GM21526 (cell line): ENCODE data around the gene CMIP.

Experiments used
- ATAC-seq: cut with Tn5 transposase; IDR thresholded peaks from one replicate; pipeline ENCODE4 v1.9.1; 2021; ENCODE audit warnings: moderate library complexity; ENCODE audit not compliant: unreplicated experiment, low FRiP score

CMIP gene

DNA sequence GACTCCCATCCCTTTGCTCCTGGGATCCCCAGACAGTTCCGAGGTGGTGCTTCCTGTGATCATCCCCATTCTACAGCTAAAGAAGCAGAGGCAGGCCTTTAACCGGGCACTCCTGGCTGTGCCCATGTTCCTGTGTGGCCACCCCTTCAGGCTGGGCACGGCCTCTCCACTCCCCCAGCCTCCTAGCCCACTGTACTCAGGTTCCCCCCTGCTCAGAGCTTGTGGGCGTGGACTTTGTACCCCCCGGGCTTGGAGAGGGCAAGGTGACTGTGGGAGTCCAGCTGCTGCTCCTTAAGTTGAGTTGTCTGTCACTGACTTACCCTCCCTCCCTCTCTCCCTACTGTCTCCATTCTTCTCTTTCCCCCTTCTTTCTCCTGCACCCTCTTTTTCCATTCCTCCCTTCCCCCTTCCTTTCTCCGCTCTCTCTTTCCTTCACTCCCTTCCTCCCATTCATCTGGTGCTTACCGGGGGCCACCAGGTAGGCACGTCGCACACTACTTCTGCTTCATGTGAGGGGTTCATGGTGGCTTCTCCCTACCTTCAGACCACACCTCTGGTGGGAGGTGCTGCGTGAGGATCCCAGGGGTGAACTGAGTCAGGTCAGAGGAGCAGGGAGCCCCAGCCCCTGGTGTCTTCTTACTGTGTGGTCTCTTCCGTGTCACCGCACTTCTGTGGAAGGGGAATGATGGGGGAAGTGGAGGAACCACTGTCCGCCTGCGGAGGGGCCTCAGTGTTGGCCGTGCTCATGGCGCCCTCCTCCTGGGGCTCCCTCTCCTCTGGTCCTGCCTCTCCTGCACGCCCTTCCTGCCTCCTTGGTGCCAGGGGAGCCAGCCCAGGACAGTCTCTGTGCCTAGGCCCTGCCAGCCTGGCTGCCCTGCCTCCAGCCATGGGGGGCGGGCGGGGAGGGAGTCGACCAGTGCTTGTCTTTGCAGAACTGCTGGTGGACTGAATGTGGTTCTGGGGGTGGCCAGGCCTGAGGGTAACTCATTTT lies 29.7 kb downstream of the CMIP start:
- no peak for ATAC-seq

DNA sequence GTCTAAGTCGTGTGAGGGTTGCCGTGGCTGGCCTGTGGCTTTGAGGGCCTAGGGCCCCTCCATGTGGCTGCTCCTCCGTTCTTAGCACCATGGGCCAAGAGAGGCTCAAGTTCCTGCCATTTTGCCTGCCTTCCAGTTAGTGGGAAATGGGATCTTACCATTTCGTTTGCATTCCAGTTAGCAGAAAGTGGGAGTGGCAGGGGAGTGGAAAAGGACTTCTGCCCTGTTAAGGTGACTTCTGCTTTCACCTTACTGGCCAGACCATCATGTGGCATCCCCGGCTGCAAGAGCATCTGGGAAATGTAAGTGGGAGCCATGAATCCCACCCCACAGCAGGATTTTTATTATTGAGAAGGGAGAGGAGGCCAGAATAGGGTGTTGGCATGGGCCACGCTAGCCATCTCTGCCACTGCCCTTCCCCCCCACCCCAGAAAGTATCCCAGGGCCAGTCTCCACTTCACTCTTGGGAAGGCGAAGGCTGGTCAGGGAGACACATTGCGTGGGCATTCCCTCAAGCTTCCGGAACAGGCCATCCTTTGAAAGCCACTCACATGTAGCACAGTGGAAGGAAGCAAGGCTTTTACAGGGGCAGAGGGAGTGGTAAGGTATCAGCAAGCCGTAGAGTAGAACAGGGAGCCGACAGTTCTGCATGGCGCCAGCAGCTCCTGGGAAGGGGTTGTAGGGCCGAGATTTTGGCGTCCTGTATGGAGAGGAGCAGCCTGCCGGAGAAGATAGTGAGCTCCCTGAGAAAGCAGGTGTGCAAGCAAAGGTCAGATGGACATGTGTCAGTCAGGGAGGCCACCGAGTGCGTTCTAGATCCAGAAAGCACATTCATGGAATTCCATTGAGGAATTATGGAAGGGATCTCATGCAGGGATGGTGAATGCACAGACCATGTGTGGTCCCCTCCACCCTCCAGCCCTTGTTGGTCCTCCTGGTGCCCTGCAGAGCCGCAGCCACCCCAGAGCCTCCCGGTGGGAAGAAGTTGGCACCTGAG lies 33.4 kb downstream of the CMIP start:
- ATAC-seq, result no peak

DNA sequence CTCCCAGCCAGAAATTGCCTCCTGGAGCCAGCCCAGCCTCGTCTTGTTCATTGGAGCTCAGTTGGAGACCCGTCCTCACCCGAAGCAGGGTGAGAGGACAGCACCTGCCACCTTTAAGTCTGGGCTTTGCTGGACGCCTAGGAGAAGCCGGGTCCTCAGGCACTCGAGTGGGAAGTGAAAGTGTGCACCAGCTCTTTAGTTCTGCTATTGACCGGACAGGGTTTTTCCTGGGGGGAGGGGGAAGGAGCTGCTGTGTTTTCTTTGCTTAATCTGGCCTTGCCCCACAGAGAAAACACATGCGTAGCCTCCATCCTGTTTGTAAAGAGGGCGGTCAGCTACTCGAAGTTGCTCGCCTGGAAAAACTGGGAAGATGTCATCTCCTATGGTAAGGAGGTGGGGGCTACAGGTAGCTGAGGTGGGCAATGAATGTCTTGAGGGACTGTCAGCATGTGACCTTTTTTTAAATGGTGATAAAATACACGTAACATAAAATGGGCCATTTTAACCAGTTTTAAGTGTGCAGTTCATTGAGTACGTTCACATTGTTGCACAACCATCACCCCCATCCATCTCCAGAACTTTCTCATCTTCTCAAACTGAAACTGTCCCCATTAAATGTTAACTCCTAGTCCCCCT lies 34.4 kb downstream of the CMIP start:
- peak; percentile 48 for ATAC-seq

DNA sequence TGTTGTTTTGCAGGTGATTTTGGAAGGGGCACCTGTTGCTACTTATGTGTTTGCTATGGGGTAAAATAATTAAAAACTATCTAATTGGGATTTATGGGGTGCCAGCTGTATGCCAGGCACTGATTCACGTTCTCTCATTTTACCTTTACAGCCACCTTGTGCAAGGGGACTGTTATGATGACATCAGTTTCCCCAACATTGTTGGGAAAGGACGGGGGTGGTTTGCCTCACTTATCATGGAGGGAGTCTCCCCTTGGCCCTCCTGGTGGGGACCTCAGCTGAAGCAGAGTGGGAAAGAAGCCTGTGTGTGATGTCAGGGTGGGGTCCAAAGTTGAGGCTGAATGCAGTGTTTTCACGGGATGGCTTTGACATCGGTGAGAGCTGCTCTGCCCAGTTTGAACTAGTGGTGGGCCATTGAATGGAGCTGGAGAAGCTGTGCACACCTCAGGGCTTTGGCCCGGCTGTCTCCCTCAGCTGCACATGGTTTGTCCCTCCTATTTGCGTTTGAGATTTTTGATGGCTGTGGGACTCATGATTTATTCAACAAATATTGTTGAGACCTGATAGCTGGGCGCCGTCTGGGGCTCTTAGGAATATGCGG lies 36.1 kb downstream of the CMIP start:
- ATAC-seq, result peak; percentile 10

DNA sequence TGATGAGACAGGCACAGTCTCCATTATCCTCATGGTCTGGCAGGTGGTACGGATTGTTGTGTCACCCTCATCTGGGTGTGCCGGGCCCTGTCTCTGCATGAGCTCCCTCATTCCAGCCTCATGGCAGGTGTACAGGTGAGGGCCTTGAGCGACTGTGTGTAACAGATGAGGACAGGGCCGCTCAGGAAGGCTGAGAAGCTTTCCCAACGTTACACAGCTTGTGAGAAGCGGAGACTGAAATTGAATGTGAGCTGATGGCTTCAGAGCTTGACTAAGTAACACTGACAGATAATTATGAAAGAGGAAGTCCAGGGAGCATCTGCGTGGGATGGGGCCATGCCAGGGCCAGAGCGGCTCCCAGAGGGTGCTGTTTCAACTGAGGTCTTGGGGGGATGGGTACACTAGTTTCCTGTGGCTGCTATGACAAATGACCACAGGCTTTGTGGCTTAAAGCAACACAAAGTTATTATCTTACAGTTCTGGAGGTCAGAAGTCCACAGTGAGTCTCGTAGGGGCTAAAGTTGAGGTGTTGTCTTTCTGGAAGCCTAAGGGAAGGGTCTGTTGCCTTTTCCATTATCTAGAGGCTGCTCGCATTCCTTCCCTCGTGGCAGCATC lies 36.7 kb downstream of the CMIP start:
- peak; percentile 83 for ATAC-seq

DNA sequence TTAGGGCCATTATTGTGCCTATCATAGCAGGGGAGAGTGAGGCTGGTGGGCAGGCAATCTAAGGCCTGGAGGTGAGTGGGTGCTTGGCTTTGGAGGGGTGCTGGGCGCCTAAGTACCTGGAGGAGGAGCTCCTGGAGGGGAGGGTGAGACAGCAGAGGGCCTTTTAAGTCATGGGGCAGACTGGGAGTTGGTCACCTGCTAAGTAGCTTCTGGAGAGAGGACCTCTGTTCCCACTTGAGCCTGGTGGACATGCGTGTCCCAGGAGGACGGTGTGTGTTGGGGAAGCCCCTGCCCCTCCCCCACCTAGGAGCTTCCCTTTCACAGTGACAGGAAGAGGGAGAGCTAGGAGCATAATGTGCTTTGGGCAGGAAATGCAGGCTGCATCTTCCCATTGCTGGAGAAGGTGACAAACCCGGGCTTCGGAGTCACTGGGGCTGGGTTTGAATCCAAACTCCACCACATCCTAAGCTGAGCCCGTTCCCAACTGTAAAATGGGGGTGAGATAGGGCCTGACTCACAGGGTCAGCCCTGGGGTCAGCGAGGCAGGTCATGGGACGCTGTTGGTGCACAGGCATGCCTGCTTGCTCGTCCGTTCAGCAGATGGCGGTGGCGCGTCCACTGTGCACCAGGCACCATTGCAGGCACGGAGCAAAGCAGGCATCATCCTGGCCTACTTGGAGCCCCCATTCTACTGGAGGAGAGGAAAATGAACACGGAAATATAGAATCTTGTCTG lies 37.9 kb downstream of the CMIP start:
- no peak for ATAC-seq

DNA sequence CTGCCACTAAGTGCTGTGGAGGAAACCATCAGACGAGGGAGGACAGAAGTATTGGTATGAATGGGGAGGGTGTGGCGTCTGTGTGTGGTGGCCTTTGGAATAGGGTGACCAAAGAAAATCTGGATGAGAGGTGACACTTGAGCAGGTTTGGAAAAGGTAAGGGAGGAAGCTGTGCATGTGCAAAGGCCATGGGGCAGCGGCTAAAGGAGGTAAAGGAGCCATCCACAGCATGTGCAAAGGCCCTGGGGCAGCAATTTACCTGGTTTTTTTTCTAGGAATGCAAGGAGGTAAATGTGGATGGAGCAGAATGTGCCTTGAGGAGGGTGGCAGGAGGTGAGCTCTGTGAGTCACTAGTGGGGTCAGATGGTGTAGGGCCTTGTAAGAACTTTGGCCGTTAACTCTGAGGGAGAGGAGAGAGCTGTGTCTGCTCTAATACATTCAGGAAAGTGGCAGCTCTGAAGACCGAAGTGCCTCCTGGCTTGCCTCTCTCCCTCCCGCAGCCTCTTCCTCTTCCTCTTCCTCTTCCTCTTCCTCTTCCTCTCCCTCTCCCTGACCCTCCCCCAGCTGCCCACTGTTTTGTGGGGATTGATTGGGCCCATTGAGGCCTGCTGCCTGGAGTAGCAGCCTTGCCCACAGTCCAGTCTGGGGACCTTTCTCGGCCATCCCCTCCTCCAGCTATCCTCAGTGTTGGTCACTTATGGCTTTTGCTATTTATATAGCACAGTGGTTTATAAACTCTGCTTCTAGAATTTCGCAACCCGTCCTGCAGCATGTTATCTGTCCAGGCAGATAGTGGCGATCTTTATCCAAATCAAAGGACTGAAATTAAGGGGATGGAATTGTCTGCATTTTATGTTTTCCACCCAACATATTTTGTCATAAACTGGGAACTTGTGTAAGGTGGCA lies 38.7 kb downstream of the CMIP start:
- ATAC-seq, result no peak

DNA sequence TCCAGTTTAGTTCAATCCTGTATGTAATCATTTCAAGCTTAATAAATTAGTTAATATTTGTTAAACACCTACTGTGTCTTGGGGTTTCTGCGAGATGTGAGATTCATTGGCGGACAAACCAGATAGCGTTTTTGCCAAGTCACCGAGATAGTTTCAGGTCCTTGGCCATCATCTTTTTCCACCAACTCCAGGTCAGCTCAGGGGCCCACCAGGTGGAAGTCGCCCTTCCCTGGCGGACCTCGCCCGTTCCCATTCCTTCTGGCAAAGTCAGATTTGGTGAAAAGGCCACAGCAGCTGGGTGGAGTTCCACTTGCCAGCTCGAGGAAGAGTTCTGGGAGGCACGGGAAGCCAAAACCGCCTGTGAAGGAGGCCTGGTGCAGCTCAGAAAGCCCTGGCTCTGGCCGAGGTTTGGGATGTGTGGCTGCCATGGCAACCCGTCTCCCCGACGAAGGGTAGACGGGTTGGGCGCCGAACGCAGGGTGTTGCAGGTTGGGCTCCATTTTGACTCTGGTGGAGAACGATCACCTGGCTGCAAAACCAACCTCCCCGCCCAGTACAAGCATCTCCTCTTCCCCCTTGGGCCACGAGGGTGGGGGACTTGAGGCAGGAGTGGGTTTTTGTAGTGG lies 39.5 kb downstream of the CMIP start:
- ATAC-seq, result no peak

DNA sequence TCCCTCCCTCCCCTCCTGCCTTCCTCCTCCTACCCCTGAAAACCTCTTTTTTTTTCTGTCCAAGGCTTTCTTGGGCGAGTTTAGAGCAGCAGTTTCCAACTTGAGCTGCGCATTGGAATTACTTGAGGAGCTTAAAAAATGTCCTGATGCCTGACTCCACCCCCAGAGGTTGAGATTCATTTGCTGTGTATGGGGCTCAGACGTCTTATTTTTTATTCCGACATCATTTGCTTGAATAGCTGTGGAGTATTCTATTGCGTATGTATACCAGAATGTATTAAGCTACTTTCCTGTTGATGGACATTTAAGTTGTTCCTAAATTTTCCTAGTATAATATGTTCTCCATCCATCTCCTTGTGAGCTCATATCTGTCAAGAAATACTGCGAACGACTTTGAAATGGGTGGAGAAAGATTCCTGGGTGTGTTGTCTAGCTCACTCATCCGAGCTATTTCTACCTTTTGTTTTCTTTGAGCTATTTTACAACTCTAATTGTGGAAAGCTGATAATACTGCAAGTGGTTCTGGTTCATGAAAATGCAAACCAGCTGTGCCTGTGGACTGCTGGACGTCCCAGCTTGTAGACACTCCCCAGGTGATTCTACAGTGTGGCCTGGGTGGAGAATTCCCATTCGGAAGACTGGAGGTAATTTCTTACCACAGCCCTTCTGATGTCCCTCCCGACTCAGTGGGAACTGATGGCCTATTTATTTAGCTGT lies 40.5 kb downstream of the CMIP start:
- no peak for ATAC-seq

DNA sequence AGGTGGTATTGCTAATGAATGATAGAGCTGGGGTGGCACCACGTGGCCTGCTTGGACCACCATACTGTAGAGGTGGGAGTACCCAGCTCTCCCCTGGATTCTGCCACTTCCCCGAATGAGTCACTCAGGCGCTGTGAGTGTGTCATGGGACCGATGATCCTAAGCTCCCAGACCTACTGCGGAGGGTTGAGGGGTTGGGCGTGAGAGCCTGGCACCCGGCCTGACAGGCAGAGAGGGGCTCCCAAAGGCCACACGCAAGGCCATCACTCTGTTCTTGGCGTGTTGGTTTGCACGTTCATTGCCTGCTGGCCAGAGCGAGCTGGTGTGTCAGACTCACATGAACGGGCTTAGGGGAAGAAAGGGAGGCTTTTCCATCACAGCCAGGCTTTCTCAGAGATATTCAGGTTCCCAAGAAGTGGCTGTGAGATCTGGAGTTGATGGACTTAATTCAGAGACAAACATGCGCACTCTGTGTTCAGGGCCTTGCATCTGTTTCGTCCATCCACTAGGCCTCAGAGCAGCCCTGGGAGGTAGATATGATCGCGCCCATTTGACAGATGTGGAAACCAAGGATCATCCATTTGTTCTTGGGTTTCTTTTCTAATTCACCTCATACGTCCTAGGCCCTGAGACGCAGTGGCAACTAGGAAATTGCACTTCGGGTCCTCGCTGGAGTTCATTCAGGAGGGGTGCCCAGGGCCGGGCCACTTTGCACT lies 41.4 kb downstream of the CMIP start:
- no peak for ATAC-seq

DNA sequence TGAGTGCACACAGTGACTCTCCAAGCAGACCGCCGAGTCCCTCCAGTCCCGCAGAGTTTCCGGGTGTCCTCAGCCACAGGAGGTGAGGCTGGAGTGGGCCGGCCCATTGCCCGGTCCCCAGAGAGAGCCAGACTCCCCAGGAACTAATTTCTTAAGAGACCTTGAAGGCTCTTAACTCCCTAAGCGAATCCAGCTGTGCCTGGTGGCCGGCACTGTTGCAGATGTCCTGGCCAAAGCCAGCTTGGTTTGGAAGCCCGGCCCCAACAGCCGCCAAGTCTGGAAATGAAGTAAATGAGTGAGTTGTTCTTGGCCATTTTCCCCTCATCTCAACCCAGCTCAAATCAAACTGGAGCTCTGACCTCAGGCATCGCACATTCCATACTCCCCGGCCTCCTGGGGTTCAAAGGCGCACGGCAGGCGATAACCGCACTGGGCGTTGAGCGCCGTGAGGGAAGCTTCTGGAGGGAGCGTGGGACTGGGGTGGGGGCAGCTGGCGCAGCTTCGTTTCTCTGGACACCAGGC lies 42.0 kb downstream of the CMIP start:
- no peak for ATAC-seq

DNA sequence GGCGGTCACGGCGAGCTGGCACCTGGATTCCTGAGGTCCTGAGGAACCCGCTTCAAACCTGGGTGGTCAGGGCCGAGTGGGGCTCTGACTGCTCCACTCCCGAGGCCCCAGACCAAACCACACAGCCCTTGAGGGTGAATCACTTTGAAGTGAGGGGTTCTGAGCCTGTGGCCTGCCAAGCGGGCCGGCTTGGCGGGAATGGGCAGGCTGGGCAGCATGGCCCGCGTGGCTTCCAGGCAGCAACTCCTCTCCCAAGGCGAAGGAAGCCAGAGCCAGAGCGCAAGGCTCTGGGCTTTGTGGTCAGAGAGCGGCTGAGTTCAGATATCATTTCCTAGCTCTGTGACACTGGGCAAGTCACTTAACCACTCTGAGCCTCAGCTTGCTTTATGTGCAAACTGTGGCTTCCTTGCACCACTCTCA lies 42.7 kb downstream of the CMIP start:
- no peak for ATAC-seq

DNA sequence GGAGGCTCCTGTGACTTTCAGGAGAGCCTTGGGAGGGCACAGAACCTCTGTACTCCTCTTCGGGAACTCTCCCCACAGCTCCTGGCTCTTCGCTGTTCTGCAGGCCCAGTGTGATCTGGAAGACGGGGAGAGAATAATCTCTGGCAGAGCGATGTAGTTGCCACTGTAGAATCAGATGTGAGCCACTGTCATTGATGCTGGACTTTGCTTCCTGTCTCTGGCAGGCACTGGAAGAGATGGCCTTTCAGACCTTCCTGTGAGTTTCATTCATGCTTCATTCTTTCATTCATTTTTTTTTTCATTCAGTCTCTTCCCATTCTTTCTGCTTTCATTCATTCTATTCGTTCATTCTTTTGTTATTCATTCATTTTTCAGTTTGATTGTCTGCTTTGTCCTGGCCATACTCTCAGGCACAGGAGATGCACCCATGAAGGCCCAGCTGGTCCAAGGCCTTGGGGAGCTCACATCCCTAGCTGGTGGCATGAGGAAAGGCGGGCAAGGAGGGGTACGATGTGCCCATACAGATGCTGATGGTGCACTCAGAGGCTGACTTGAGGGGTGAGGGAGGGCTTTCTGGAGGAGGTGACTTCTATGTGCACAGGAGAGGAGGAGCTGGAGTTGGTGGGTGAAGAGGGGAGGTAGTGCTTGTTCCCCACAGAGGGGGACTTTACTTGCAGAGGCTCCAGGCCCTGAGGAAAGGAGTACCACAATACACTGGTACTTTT lies 44.2 kb downstream of the CMIP start:
- no peak for ATAC-seq

DNA sequence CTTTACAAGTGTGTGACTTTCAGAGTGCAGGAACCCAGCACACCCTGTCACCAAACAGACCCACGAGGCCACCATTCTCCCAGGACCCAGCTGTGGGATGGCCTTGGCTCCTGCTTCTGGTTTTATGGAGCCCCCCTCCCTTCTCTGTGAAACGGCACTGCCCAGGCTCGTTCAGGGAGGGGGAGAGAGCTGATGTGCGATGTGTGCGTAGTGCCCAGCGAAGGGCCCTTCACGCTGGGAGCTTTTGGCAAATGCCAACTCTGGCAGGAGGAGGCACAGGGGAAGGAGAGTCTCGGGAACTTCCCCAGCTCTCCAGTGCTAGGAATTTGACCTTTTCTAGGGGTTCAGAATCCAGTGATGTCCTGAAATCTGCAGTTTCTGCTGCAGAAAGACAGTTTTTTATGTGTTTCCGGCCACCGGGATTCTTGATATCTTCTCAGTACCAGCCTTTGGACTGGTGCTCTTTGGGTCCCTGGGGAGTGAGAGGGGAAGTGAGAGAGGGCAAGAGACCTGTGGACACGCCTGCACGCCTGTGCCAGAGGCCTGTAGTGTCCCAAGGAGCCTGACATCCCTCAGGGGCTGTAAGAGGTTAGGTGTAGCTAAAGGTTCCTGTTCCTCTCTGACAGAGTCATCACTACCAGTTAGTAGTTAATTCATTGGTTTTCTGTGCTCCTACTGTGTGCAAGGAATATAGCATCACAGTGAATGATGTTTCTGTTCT lies 45.1 kb downstream of the CMIP start:
- no peak for ATAC-seq
